Activated CD4-positive, alpha-beta T cell treated with anti-CD3 and anti-CD28 coated beads, Interleukin-10, Interleukin-2, amounts not matched to agents 100 ng/mL and 50 ng/mL, durations not matched to agents 16 hours and 8 hours (primary cell): ENCODE measurements around the gene RABL6.
A peak's percentile ranks its signal among the peaks of the same experiment; 100 is the strongest.
"Not testable (repeated sequence)": the region's sequence is repeated elsewhere in the genome, so short reads cannot be mapped to it uniquely, and the experiment has no call there.

ENCODE experiments used
- DNase-seq: peaks from one replicate; pipeline ENCODE4 v3.0.0-alpha.2; 2020

RABL6 gene

DNA sequence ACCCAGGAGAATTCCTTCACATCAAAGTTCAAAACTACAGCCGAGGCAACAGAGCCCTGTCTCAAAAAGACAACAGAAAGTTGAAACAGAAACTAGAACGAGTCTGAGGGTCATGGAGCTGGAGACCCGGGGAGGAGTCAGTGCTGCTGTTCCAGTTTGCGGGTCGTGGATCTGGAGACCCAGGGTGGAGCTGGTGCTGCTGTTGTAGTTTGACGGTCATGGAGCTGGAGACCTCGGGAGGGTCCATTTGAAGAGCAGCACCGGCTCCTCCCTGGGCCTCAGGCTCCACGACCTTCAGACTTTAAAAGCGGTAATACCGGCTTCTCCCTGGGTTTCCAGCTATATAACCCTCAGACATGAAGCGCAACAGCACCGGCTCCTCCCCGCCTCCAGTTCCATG is 30.4 kb upstream of the RABL6 start:
- DNase-seq: no peak

DNA sequence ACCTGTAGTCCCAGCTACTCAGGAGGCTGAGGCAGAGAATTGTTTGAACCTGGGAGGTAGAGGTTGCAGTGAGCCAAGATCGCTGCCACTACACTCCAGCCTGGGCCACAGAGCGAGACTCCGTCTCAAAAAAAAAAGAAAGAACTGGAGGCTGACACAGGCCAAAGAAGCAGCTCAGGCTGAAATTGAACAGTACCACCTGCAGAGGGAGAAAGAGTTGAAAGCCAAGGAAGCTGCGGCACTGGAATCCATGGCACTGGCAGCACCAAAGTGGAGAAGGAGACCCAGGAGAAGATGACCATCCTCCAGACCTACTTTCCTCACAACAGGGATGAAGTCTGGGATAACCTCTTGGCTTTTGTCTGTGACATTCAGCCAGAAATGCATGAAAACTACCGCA is 27.9 kb upstream of the RABL6 start:
- no peak for DNase-seq

DNA sequence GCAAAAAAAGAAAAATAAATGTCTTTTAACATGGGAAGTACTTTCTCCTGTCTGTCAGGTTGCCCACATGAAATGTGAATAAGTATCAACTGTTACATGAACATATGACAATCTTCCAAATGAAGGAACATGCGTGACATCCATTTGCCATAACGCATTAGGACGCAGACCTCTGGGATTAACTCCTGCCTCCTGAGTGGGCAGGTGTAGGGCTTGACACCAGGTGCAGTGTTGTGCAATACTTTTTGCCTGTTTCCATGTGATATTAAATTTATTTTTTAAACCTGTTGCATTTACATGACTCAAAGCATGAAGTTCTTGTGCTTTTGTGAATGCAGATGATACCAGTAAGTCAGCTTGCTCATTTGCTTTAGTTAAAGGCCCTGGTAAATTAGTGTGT is 25.3 kb upstream of the RABL6 start:
- DNase-seq: no peak

DNA sequence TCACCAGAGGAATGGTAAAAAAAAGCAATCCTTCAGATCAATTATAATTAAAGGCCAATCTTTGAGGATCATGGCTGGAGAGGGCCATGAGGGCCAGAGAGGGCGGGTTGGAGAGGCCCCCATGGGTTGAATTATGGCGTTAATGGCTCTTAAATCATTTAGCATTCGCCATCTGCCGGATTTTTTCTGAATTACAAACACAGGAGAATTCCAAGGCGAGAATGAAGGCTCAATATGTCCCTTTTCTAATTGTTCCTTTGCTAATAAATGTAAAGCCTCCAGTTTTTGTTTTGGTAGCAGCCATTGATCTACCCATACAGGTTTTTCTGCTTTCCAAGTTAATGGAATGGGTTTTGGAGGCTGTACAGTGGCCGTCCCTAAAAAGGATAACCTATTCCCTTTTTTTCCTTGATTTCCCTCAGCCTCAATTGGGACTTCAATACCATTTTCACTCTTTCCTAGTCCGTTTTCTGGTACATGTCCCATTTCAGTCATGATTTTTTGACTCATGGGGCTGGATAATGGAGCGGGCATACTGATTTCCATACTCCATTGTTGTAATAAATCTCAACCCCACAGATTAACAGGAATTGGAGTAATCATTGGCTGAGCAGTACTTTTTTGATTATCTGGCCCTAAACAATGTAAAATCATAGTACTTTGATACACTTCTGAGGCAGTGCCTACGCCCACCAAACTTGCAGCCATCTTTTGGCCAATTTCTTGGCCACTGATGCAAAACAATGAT is 23.3 kb upstream of the RABL6 start:
- peak; percentile 34 for DNase-seq

DNA sequence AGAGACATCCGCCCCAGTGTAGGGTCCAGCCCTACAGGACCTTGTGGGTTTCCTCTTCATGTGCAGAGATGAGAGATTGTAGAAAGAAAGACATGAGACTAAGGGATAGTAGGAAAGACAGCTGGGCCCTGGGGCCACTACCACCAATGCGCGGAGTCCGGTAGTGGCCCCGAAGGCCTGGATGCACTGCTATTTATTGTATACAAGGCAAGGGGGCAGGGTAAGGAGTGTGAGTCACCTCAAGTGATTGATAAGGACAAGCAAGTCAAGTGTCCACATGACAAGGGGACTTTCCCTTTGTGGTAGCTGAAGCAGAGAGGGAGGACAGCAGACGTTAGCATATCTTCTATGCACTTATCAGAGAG is 22.8 kb upstream of the RABL6 start:
- peak; percentile 48 for DNase-seq

DNA sequence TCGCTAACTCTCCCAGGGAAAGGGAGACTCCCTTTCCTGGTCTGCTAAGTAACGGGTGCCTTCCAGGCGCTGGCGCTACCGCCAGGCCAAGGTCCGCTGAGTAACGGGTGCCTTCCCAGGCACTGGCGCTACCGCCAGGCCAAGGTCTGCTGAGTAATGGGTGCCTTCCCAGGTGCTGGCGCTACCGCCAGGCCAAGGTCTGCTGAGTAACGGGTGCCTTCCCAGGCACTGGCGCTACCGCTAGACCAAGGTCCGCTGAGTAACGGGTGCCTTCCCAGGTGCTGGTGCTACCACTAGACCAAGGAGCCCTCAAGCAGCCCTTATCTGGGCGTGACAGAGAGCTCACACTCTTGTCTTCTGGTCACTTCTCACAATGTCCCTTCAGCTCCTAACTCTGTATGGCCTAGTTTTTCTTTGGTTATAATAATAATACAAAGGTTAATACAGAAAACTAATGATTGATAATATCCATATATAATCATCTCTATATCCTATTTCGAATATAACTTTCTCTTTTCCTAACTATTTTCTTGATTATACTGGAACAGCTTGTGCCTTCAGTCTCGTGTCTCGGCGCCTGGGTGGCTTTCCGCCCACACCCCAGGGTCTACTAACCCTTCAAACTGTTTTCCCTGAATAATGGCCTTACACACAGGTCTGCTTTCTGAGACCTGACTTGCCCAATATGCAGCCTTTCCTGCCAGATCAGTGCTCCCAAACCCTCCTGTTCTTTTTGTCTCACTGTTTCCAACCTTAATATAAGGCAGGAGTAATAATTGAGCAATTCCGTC is 22.0 kb upstream of the RABL6 start:
- not testable (repeated sequence) for DNase-seq

DNA sequence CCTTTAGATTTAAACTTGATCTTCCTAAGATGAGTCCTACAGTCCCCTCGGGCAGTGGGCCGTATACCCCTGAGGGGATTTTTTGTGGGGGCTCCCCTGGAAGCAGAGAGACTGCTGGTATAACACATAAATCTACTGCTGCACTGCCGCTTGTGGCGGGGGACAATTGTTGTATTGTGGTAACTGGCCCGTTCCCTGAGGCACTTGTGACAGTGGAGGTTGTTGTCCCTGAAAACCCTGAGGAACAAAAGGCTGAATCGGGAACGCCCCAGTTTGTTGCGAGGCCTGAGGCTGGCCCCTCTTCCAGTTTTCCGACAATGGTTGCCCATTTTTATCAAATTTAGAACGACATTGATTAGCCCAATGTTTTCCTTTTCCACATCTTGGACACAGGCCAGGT is 21.3 kb upstream of the RABL6 start:
- DNase-seq: no peak

DNA sequence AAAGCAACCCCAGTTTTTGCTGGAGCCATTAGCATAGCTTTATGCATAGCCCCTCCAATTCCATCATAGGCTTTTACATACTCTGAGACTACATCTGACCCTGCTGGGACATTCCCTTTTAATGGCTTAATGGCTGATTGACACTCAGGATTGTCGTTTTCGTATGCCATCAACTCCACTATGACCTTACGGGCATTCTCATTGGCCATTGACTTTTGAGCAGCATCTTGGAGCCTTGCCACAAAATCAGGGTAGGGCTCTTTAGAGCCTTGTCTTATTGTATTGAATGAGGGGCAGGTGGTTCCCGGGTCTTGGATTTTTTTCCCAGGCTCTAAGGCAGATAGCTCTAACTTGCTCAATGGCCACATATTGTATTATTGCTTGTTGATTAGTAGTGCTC is 20.8 kb upstream of the RABL6 start:
- DNase-seq: not testable (repeated sequence)

DNA sequence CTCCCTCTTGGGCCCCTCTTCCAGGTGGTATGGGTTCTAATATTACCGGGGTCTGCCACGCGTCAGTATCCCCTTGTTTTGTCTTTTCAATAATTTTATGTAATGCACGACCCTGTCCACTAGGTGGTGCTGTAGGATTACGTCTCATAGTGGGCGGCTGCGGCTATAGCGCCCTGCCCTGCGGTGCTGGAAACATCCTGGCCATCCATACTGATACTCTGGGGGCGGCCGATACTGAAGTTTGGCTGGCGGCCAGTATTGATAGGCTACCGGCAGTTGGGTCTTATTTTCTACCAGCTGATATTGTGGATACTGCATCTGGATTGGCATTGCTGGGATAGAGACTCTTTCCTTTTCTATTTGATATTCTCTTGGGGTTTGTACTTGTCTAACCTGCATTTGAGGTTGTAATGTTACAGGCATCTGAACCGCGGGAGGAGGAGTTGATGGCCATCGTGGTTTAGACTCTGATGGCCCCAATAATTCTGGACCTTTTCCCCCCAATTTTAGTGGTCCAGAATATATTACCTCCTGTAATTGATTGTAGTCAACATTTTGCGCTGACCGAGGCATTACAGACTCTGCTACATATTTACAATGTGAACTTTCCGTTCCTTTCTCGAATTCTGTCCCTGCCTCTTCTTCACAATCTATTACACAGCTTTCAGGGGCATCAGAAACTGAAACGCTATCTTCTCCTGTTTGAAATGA is 19.9 kb upstream of the RABL6 start:
- DNase-seq: peak; percentile 86

DNA sequence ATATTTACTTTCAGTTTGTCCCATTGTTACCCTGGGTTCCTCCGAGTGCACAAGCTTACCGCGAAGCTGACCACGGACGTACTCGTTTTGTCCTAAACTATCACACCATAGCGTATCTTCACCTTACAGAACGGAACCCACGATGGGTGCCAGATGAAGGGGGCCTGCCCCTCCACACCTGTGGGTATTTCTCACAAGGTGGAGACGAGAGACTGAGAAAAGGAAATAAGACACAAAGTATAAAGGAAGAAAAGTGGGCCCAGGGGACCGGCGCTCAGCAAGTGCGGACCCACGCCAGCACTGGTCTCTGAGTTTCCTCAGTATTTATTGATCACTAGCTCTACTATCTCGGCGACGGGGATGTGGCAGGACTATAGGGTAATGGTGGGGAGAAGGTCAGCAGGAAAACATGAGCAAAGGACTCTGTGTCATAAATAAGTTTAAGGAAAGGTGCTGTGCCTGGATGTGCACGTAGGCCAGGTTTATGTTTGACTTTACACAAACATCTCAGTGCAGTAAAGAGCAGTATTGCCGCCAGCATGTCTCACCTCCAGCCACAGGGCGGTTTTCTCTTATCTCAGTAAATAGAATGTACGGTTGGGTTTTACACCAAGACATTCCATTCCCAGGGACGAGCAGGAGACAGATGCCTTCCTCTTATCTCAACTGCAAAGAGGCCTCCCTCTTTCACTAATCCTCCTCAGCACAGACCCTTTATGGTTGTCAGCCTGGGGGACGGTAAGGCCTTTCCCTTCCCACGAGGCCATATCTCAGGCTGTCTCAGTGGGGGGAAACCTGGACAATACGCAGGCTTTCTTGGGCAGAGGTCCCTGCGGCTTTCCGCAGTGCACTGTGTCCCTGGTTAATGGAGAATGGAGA is 18.9 kb upstream of the RABL6 start:
- DNase-seq: not testable (repeated sequence)

DNA sequence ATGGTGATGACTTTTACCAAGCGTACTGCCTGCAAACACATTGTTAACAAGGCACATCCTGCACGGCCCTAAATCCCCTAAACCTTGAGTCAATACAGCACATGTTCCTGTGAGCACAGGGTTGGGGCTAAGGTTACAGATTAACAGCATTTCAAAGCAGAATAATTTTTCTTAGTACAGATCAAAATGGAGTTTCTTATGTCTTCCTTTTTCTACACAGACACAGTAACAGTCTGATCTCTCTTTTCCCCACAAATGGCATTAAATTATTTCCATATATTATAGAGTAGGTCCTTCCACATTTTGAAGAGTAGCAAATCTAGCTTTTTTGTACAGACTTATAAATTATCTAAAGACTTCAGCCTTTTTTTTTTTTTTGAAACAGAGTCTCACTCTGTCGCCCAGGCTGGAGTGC is 18.2 kb upstream of the RABL6 start:
- no peak for DNase-seq

DNA sequence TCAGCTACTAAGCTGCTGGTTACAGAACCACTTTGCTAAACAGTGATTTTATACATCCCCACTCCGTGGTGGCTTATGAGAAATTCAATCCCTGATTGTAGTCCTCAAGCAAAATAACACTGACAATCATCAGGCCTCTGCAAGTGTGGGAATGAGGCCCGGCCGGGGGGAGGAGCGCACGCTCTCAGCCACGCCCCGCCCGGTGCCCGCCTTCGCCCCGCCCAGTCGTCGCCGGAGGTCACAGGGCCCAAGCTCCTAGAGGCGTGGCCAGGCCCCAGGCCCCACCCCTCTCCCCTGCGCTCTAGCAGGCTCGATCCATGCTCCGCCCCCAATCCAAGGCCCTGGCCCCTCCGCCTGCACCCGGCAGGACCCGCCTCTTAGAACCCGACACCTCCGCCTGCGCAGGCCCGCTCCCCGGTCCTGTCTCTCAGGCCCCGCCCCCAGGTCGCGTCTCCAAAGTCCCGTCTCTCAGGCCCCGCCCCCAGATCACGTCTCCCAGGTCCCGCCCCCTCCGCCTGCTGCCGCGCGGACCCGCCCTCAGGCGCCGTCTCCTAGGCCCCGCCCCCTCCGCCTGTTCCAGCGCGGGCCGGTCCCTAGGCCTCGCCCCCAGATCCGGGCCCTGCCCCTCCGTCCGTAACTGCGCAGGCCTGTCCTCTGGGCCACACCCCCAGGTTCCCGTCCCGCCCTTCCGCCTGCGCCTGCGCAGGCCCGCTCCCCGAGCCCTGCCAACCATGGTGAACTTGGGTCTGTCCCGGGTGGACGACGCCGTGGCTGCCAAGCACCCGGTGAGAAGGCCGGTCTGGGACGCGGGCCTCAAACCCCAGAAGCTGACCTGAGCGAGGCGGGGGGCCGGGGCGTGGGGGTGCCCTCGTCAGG is 16.9 kb upstream of the RABL6 start, which contains the start of gene TMEM141:
Gene TMEM141, plus strand, starts transcription at position 705 of the 876 bp plus-strand sequence. Its CDS starts 27 bp downstream, at position 732.
- DNase-seq: peak; percentile 100

DNA sequence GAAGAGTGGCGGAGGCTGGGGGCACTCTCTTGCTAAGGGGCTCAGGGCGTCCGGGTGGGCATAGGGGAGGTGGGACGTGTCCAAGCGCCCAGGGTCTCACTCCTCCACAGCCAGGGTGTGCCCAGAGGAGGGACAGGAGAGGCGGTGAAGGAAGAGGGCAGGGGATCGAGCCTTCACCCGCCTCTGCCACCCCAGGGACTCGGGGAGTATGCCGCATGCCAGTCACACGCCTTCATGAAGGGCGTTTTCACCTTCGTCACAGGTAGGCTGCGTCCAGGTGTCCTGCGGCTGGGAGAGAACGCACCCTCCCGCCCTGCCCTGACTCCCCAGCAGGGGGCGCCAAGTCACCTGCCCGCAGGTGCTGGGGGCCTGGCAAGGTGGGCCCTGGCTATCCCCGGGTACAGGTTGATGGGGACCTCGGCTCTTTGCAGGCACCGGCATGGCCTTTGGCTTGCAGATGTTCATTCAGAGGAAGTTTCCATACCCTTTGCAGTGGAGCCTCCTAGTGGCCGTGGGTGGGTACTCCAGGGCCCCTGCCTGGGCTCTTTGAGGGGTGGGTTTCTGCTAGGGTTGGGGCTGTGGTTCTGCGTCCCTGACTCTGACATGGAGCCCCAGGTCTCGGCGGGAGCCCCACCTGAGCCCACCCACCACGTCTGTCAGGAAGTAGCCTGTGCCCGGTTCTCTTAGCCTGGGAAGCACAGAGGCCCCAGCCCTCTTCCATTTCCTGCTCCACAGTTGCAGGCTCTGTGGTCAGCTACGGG is 16.1 kb upstream of the RABL6 start:
- DNase-seq: peak; percentile 77

DNA sequence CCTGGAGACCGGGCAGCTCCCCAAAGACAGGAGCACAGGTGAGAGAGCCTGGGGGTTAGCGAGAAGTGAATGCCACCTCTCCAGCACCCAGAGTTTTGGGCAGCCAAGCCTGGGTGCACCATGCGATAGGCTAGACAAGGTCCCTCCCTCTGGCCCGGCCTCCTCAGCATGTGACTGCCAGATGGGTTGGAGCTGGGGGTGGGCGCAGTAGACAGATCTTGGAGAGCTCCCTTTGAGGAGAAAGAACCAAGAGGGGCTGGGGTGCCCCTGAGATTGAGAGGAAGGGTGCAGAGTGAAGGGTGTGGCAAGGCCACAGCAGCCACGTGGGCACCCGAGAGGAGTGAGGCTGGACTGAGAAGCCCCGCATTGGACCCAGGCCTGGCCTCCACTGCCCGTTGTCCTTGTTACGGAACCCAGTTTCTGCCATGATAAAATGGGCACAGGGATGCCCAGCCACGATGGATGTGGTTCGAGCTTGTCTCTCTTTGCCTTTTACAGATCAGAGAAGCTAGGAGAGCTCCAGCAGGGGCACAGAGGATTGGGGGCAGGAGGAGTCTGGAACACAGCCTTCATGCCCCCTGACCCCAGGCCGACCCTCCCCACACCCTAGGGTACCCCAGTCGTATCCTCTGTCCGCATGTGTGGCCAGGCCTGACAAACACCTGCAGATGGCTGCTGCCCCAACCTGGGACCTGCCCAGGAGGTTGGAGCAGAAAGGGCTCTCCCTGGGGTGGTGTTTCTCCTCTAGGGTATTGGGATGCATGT is 15.2 kb upstream of the RABL6 start:
- no peak for DNase-seq

DNA sequence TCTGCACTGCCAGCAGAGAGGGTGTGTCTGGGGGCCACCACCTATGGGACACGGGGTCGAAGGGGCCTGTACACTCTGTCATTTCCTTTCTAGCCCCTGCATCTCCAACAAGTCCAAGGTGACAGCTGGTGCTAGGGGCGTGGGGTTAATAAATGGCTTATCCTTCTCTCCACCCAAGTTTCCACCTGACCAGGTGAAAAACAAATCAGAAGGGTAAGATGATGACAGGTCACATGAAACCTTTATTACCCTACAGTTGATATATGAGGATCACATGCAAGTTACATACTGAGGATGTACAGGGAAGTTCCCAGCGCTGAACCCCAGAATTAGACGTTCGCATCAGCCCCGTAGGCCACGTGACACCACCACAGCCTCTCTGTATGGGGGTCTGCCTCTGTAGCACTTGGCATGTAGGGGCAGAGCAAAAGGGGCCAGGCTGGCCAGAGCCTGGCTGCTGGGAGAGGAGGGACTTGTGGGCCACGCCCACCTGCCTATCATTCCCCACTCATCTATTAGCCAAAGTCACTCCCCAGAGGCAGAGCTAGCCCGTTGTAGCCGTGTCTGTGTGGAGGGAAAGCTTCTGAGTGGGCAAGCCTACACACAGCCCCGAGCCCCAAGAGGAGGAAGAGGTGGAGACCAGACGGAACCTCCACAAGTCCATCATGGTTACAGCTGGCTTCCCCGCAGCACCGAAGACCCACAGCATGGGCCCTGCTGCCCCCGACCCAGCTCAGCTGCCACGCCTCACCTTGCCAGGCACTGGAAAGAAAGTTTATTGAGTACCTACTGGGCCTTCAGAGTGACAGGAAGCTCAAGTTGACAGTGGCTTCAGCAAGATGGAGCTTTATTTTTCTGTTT is 14.4 kb upstream of the RABL6 start:
- DNase-seq: no peak

DNA sequence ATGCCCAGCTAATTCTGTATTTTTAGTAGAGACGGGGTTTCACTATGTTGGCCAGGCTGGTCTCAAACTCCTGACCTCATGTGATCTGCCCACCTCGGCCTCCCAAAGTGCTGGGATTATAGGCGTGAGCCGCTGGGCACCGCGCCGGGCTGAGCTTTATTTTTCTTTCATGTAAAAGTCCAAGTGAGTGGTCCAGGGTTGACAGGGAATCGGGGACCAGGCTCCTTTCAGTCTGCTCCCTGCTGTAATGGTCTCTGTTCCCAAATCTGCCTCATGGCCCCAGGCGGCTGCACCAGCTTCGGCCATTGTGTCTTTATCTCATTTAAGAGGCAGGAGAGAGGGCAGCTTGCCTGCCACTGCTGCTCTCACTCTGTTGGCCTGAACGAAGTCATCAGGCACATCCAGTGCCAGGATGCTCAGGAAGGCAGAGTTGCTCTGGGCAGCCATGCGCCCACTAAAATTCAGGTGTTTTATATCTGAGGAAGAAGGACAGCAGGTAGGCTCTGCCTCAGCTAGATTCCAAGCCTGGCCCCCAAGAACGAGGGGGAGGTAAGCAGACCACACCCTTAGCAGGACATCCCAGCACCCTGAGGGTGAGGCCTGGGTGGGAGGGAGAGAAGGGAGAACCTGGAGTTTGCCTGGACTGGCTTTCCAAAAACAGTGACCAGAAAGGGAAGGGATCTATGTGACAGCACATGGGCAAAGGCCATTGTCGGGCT is 13.3 kb upstream of the RABL6 start:
- no peak for DNase-seq

DNA sequence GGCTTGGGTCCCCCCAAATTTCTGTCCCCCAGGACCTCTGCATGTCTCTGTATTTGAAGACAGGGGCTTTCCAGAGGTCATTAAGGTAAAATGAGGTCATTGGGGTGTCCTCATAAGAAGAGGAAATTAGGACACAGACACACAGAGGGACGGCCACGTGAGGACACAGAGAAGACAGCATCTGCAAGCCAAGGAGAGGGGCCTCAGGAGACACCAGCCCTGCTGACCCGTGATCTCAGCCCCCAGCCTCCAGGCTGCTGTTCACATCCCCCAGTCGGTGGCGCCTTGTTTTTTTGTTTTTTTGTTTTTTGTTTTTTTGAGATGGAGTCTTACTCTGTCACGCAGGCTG is 12.8 kb upstream of the RABL6 start:
- no peak for DNase-seq

DNA sequence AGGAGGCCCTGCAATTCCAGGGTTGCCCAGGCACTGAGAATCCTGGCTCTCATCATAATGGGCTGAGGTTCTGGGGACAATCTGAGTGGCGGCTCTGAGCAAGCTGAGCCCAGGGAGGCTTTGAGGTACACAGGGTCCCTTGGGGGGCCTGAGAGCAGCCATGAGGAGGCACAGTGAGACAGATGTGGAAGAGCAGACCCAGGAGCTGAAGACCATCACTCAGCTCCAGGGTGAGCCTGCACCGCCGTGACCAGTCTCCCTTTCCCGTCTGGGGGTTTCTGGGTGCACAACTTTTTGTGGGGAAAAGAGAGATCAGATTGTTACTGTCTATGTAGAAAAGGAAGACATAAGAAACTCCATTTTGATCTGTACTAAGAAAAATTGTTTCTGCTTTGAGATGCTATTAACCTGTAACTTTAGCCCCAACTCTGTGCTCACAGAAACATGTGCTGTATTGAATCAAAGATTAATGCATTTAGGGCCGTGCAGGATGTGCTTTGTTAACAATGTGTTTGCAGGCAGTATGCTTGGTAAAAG is 11.4 kb upstream of the RABL6 start, which contains the start of gene CCDC183:
Gene CCDC183, plus strand, starts transcription at position 101 of the 537 bp plus-strand sequence. Its CDS starts 60 bp downstream, at position 161.
- DNase-seq: no peak
